OCI-LY3 (cell line): ENCODE measurements around the gene SH2D6.
"Not testable (repeated sequence)": the region's sequence is repeated elsewhere in the genome, so short reads cannot be mapped to it uniquely, and the experiment has no call there.

ENCODE experiments used
- H2AFZ ChIP-seq: fragments of 200-600, 300-600 bp; shearing (Covaris generic); 2 replicates; pipeline ENCODE4 v1.6.0; 2014; ENCODE audit warnings: antibody characterized with exemption, low read depth, low read length
- H3K27ac ChIP-seq: fragments of 200-600, 300-600 bp; sonication (generic); 2 replicates; pipeline ENCODE4 v1.5.1; 2014; ENCODE audit warnings: mild to moderate bottlenecking, low read length, moderate library complexity, mixed read lengths
- H3K27me3 ChIP-seq: fragments of 200-600, 300-600 bp; sonication (generic); 2 replicates; pipeline ENCODE4 v1.6.1; 2014; ENCODE audit warnings: low read depth, low read length, mixed read lengths
- H3K36me3 ChIP-seq: fragments of 200-600, 300-600 bp; sonication (generic); replicated peaks from 2 replicates; pipeline ENCODE3; 2014; ENCODE audit warnings: low read depth, low read length, mixed read lengths
- H3K4me1 ChIP-seq: fragments of 300-600, 200-600 bp; sonication (generic); 2 replicates; pipeline ENCODE4 v1.6.1; 2014; ENCODE audit warnings: low read length, mixed read lengths
- H3K4me2 ChIP-seq: fragments of 200-600, 300-600 bp; sonication (generic); 2 replicates; pipeline ENCODE4 v1.6.1; 2014; ENCODE audit warnings: low read length, mixed read lengths
- H3K4me3 ChIP-seq: fragments of 300-600, 200-600 bp; sonication (generic); 2 replicates; pipeline ENCODE4 v1.5.1; 2014; ENCODE audit warnings: antibody characterized with exemption, mild to moderate bottlenecking, low read length, moderate library complexity
- H3K79me2 ChIP-seq: fragments of 300-600, 200-600 bp; shearing (Covaris generic); 2 replicates; pipeline ENCODE4 v1.6.1; 2014; ENCODE audit warnings: mild to moderate bottlenecking, low read length, mixed read lengths
- H3K9ac ChIP-seq: fragments of 300-600, 200-600 bp; shearing (Covaris generic); 2 replicates; pipeline ENCODE4 v1.6.0; 2014; ENCODE audit warnings: mild to moderate bottlenecking, low read length, moderate library complexity
- H3K9me3 ChIP-seq: fragments of 200-600, 300-600 bp; shearing (Covaris generic); 2 replicates; pipeline ENCODE4 v1.6.1; 2014; ENCODE audit warnings: low read length, mixed read lengths; ENCODE audit not compliant: insufficient read depth
- H4K20me1 ChIP-seq: fragments of 200-600, 300-600 bp; sonication (generic); 2 replicates; pipeline ENCODE4 v1.6.1; 2016; ENCODE audit warnings: low read length, mixed read lengths; ENCODE audit not compliant: insufficient read depth
- CTCF ChIP-seq: fragments of 200-600, 300-600 bp; sonication (generic); IDR thresholded peaks from 2 replicates; pipeline ENCODE4 v1.5.1; 2014; ENCODE audit warnings: antibody characterized with exemption, low read length, low read depth
- EZH2phosphoT487 ChIP-seq: fragments of 200-600 bp; shearing (Covaris generic); IDR thresholded peaks from 2 replicates; pipeline ENCODE4 v1.6.1; 2018; ENCODE audit warnings: antibody characterized with exemption, mixed run types, low read depth

SH2D6 gene

DNA sequence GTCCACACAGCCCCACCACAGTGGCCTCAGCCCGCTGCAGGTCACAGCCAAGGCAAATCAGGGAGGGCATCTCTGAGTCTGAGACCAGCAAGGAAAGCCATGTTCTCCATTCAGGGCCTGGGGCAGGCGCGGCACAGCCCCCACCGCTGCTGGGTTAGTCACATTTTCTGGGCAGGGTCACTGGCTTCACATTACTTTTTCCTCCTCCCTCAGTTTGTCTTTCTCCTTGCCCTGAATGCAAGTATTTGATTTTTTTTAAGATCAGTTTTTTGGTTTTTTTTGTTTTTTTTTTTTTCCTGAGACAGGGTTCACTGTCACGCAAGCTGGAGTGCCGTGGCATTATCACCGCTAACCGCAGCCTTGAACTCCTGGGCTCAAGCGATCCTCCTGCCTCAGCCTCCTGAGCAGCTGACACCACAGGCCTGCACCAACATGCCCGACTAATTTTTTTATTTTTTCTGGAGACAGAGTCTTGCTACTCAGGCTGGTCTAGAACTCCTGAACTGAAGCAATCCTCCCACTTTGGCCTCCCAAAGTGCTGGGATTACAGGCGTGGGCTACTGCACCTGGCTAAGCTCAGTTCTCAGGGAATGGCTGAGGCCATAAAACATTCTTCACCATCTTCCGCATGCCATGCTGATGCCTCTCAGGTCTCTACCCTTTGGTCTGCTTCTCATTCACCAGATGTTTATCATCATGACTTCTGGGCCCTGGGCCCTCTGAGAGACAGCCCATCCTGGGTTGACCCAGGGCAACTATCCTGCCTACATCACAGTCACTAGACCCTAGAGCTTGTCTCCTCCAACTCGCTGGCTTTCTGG is 7.7 kb upstream of the SH2D6 start:
- TF ChIP-seq EZH2phosphoT487 = no peak
- no peak for TF ChIP-seq CTCF
- Histone ChIP-seq H3K27me3 (no peaks in the 10 kb centered on the region), H3K36me3 (no peaks in the 10 kb centered on the region), H3K4me2 (peak overlapping the region; percentile 98), H3K27ac (no peak overlapping the region), H3K79me2 (no peaks in the 10 kb centered on the region), H2AFZ (peak overlapping the region; percentile 22; the same call in 1 of the 2 replicates), H3K9me3 (no peaks in the 10 kb centered on the region), H3K4me1 (peaks cover 25% of the 10 kb centered on the region), H4K20me1 (no peaks in the 10 kb centered on the region), H3K9ac (peak overlapping the region; percentile 72; the same call in 1 of the 2 replicates), H3K4me3 (peak overlapping the region; percentile 85)

GRCh38 chr2:85411405-85411748 is 7.1 kb upstream of the SH2D6 start:
- Histone ChIP-seq H3K4me3 (no peak overlapping the region), H3K4me1 (peaks cover 31% of the 10 kb centered on the region), H3K4me2 (no peak overlapping the region), H3K27me3 (no peaks in the 10 kb centered on the region), H3K9ac (no peak overlapping the region), H3K9me3 (no peaks in the 10 kb centered on the region), H3K79me2 (no peaks in the 10 kb centered on the region), H2AFZ (no peak overlapping the region), H3K36me3 (no peaks in the 10 kb centered on the region), H4K20me1 (no peaks in the 10 kb centered on the region), H3K27ac (no peak overlapping the region)
- TF ChIP-seq EZH2phosphoT487 = no peak
- no peak for TF ChIP-seq CTCF

- H3K4me2 ChIP-seq = no peak overlapping the region
- no peaks in the 10 kb centered on the region for H4K20me1 ChIP-seq
- H3K4me3 ChIP-seq = no peak overlapping the region
- H3K36me3 ChIP-seq = no peaks in the 10 kb centered on the region
- no peak overlapping the region for H3K9ac ChIP-seq
- H3K9me3 ChIP-seq = no peaks in the 10 kb centered on the region
- H3K4me1 ChIP-seq = peaks cover 40% of the 10 kb centered on the region
- H3K27me3 ChIP-seq = no peaks in the 10 kb centered on the region
- H2AFZ ChIP-seq = no peak overlapping the region
- H3K79me2 ChIP-seq = peaks cover 5% of the 10 kb centered on the region; the same call in 1 of the 2 replicates
- TF ChIP-seq CTCF = no peak
- no peak for TF ChIP-seq EZH2phosphoT487
- no peak overlapping the region for H3K27ac ChIP-seq
These were observed 4.7 kb upstream of the SH2D6 start for GRCh38 chr2:85413592-85414420.

DNA sequence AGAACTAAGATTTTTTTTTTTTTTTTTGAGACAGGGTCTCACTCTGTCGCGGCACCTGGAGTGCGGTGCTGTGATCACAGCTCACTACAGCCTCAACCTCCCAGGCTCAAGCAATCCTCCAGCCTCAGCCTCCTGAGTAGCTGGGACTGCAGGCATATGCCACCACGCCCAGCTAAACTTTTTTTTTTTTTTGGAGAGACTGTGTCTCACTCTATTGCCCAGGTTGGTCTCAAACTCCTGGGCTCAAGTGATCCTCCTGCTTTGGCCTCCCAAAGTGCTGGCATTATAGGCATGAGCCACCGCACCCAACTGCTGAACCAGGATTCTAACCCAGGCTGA is 4.1 kb upstream of the SH2D6 start:
- H3K4me2 ChIP-seq, H2AFZ ChIP-seq, H3K4me3 ChIP-seq: not testable (repeated sequence)

More for the DNA sequence above, 4.1 kb upstream of the SH2D6 start:
- peaks cover 39% of the 10 kb centered on the region for H3K4me1 ChIP-seq
- not testable (repeated sequence) for H4K20me1 ChIP-seq, H3K9me3 ChIP-seq, H3K36me3 ChIP-seq, H3K27me3 ChIP-seq, H3K79me2 ChIP-seq, H3K27ac ChIP-seq, H3K9ac ChIP-seq
